Measurements from ENCODE around the gene LY6G6D. TPM values are rescaled to one million over a fixed set of nuclear protein-coding genes. Genes with fewer than 3 reads are reported as not detected.

The LY6G6D gene
- total and polyA plus RNA-seq, 2 of the 13 experiments (the other 11 are each of a cell fraction or from before 2014, with no cell fraction given), result not detected

GRCh38 chr6:31717499-31718222 lies 2.5 kb downstream of the LY6G6D start (continued):
- TF ChIP-seq, protein P1, sequence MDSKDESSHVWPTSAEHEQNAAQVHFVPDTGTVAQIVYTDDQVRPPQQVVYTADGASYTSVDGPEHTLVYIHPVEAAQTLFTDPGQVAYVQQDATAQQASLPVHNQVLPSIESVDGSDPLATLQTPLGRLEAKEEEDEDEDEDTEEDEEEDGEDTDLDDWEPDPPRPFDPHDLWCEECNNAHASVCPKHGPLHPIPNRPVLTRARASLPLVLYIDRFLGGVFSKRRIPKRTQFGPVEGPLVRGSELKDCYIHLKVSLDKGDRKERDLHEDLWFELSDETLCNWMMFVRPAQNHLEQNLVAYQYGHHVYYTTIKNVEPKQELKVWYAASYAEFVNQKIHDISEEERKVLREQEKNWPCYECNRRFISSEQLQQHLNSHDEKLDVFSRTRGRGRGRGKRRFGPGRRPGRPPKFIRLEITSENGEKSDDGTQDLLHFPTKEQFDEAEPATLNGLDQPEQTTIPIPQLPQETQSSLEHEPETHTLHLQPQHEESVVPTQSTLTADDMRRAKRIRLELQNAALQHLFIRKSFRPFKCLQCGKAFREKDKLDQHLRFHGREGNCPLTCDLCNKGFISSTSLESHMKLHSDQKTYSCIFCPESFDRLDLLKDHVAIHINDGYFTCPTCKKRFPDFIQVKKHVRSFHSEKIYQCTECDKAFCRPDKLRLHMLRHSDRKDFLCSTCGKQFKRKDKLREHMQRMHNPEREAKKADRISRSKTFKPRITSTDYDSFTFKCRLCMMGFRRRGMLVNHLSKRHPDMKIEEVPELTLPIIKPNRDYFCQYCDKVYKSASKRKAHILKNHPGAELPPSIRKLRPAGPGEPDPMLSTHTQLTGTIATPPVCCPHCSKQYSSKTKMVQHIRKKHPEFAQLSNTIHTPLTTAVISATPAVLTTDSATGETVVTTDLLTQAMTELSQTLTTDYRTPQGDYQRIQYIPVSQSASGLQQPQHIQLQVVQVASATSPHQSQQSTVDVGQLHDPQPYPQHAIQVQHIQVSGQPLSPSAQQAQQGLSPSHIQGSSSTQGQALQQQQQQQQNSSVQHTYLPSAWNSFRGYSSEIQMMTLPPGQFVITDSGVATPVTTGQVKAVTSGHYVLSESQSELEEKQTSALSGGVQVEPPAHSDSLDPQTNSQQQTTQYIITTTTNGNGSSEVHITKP (CRISPR knock-in tag; IDR thresholded peaks at IDR 0.05; ENCODE audit: low read depth), result peak; percentile 50; the same call in 1 of the 2 replicates
- TF ChIP-seq MAX (IDR thresholded peaks at IDR 0.05) (peak; percentile 64; the same call in 1 of the 2 replicates), ZSCAN30 (CRISPR knock-in tag; IDR thresholded peaks at IDR 0.05) (no peak), ZNF577 (CRISPR knock-in tag; IDR thresholded peaks at IDR 0.05; ENCODE audit: borderline replicate concordance, low read depth) (no peak), ZFP1 (CRISPR knock-in tag; IDR thresholded peaks at IDR 0.05) (0 out of 2 replicates have a peak, but pooled peaks have one; percentile 37), RNF2 (conservative IDR thresholded peaks at IDR 0.05; ENCODE audit: low read depth) (no peak), EP300 (IDR thresholded peaks at IDR 0.05; ENCODE audit: low read depth in 2 of 2, low read length in 2 of 2) (no peak), EP300 (CRISPR knock-in tag; IDR thresholded peaks at IDR 0.05; ENCODE audit: borderline replicate concordance) (0 out of 2 replicates have a peak, but pooled peaks have one; percentile 25), SMC3 (IDR thresholded peaks at IDR 0.05; ENCODE audit: low read length) (peak; percentile 34; the same call in 1 of the 2 replicates)

All from HepG2 (cell line).